ENCODE measurements around the gene HNRNPAB.

Gene HNRNPAB

DNA sequence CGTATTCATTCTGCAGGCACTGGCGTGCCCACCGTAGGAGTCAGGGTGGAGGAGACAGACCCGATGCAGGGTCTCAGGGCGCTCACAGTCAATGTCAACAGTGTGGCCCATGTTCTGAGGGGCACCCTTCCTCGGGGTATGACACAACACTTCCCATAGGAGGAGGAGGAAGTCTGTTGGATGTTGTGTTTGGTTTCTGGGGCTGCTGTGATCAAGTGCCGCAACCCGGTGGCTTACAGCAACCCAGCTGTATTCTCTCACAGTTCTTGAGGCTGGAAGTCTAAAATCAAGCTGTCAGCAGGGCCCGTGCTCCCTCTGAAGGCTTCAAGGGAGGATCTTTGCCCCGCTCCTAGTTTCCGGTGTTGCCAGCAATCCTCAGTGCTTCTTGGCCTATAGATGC is 5.6 kb upstream of the HNRNPAB start:
- Histone ChIP-seq H3K4me1 (ENCODE audit: control insufficient read depth in 1 of 2, insufficient read depth in 2 of 2, low read length in 2 of 2) (no peaks in the 10 kb centered on the region), H3K27me3 (ENCODE audit: low read depth, low read length) (no peaks in the 10 kb centered on the region), H3K9me3 (ENCODE audit: control insufficient read depth in 1 of 2, low read length in 2 of 2) (no peaks in the 10 kb centered on the region), H3K36me3 (ENCODE audit: control insufficient read depth in 1 of 2, insufficient read depth in 2 of 2, low read length in 2 of 2) (no peaks in the 10 kb centered on the region), H3K4me3 (ENCODE audit: low read depth in 1 of 2, low read length in 2 of 2) (no peak overlapping the region), H3K27ac (ENCODE audit: low read length) (no peak overlapping the region)

DNA sequence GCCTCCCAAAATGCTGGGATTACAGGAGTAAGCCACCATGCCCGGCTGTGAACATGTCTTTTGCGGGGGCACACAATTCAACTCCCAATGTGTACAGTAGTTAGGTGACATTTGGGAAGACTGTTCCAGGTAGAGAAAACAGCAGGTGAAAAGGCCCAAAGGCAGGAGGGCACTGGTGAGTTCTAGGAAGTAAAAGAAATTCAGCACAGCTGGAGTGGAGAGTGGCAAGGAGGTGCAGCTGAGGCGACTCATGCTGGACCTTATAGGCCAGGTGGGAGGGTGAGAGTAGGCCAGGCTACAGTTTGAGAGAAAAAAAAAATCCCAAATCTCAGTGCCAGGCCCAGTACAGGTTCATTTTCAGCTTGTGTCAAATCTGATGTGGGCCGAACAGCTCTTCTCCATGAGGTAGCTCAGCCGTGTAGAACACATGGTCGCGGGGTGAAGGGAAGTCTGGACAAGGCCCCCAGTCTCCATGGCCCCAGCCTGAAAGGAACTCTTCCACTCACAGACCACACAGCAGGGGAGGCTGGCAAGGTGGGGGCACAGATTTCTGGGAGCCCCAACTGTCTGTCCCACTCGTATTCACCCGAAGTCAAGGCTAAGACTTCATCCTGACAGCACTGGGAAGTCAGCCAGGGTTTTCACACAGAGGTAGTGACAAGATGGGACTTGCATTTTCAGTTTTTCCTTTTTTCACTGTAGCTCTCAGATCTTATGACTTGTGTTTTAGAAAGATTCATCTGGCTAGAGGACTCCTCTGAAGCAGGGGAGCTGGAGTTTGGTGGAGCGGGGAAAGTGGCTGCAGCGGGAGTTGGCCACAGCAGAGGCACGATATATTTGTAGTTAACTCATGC is 4.5 kb upstream of the HNRNPAB start:
- no peaks in the 10 kb centered on the region for H3K4me1 ChIP-seq (ENCODE audit: control insufficient read depth in 1 of 2, insufficient read depth in 2 of 2, low read length in 2 of 2)
- H3K9me3 ChIP-seq (ENCODE audit: control insufficient read depth in 1 of 2, low read length in 2 of 2) = no peaks in the 10 kb centered on the region
- H3K36me3 ChIP-seq (ENCODE audit: control insufficient read depth in 1 of 2, insufficient read depth in 2 of 2, low read length in 2 of 2) = no peaks in the 10 kb centered on the region
- H3K27ac ChIP-seq (ENCODE audit: low read length) = no peak overlapping the region
- H3K4me3 ChIP-seq (ENCODE audit: low read depth in 1 of 2, low read length in 2 of 2) = no peak overlapping the region
- H3K27me3 ChIP-seq (ENCODE audit: low read depth, low read length) = no peaks in the 10 kb centered on the region

DNA sequence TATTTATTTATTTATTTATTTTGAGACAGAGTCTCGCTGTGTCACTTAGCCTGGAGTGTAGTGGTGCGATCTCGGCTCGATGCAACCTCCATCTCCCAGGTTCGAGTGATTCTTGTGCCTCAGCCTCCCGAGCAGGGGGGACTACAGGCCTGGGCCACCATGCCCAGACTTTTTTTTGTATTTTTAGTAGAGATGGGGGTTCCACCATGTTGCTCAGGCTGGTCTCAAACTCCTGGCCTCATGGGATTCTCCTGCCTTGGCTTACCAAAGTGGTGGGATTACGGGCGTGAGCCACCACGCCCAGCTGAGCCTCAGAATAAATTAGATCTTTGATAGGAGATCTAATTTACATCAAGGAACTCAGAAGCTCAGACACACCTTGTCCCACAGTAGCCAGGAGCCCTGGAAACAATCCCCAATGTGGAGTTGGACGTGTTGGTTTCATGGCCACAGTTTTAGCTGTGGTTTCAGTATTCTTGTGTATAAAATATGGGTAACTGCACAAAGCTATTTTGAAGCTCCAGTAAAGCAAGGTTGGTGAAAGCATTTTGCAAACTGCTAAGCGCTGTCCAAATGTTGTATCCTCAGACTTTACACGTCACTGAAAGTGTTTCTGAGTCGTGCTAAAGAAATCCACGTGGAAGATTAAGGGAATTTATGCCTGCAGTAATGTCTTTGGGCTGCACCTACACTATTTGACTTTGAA is 3.0 kb upstream of the HNRNPAB start:
- peaks cover 0 to 4% of the 10 kb centered on the region in 2 donors for H3K36me3 ChIP-seq (ENCODE audit: control insufficient read depth in 1 of 2, insufficient read depth in 2 of 2, low read length in 2 of 2)
- no peak overlapping the region for H3K27ac ChIP-seq (ENCODE audit: low read length)
- H3K27me3 ChIP-seq (ENCODE audit: low read depth, low read length) = no peaks in the 10 kb centered on the region
- no peaks in the 10 kb centered on the region for H3K9me3 ChIP-seq (ENCODE audit: control insufficient read depth in 1 of 2, low read length in 2 of 2)
- H3K4me1 ChIP-seq (ENCODE audit: control insufficient read depth in 1 of 2, insufficient read depth in 2 of 2, low read length in 2 of 2) = peaks cover 6 to 10% of the 10 kb centered on the region in 2 donors
- no peak overlapping the region for H3K4me3 ChIP-seq (ENCODE audit: low read depth in 1 of 2, low read length in 2 of 2)

DNA sequence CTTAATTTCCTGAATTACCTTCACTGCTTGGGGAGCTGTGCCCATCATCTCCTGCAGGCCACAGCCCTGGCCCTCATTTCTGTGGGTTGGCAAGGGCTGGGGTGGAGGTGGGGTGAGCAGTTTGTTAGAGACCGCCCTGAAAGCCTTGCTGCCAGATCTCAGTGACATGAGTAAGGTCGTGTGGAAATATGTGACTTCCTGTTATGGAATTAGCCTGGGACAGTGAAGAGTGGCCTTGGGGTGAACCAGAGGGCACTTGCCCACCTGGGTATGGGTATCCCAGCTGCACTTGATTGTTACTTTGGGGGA is 2.5 kb upstream of the HNRNPAB start:
- H3K36me3 ChIP-seq (ENCODE audit: control insufficient read depth in 1 of 2, insufficient read depth in 2 of 2, low read length in 2 of 2) = peaks cover 4 to 9% of the 10 kb centered on the region in 2 donors
- H3K4me3 ChIP-seq (ENCODE audit: low read depth in 1 of 2, low read length in 2 of 2) = no peak overlapping the region
- no peaks in the 10 kb centered on the region for H3K27me3 ChIP-seq (ENCODE audit: low read depth, low read length)
- H3K27ac ChIP-seq (ENCODE audit: low read length) = no peak overlapping the region
- H3K9me3 ChIP-seq (ENCODE audit: control insufficient read depth in 1 of 2, low read length in 2 of 2) = no peaks in the 10 kb centered on the region
- peaks cover 11 to 15% of the 10 kb centered on the region in 2 donors for H3K4me1 ChIP-seq (ENCODE audit: control insufficient read depth in 1 of 2, insufficient read depth in 2 of 2, low read length in 2 of 2)

DNA sequence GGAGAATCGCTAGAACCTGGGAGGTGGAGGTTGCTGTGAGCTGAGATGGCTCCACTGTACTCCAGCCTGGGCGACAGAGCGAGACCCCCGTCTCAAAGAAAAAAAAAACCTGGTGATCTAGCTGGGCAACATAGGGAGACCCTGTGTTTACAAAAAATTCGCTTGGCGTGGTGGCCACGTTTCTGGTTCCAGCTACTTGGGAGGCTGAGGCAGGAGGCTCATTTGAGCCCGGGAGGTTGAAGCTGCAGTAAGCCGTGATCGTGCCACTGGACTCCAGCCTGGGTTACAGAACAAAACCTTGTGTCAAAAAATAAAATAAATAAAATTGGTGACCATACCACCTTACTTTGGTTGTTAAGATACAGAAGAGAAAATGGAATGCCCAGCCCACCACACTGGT is 1.8 kb upstream of the HNRNPAB start:
- Histone ChIP-seq H3K9me3 (ENCODE audit: control insufficient read depth in 1 of 2, low read length in 2 of 2) (no peaks in the 10 kb centered on the region), H3K4me3 (ENCODE audit: low read depth in 1 of 2, low read length in 2 of 2) (no peak overlapping the region), H3K36me3 (ENCODE audit: control insufficient read depth in 1 of 2, insufficient read depth in 2 of 2, low read length in 2 of 2) (peaks cover 10 to 16% of the 10 kb centered on the region in 2 donors), H3K27me3 (ENCODE audit: low read depth, low read length) (no peaks in the 10 kb centered on the region), H3K4me1 (ENCODE audit: control insufficient read depth in 1 of 2, insufficient read depth in 2 of 2, low read length in 2 of 2) (peaks cover 15 to 22% of the 10 kb centered on the region in 2 donors), H3K27ac (ENCODE audit: low read length) (no peak overlapping the region)

DNA sequence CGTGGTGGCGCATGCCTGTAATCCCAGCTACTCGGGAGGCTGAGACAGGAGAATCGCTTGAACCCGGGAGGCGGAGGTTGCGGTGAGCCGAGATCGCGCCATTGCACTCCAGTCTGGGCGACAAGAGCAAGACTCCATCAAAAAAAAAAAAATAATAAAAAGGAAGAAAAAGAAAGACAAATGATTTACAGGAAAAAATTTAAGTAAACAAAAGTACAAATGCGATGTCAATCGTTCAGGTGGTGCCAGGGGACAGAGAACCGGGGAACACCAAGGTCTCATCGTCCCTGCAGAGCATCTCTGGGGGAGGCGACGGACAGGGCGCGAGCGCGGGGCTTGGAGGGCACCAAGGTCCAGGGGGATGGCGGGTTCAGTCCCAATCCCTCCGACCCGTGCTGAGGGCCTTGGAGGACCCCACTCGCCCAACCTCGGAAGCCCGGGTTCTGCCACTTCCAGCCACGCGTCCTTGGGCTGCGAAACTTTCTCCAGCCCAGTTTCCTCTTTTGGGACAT is 607 bp upstream of the HNRNPAB start:
- peaks cover 22 to 27% of the 10 kb centered on the region in 2 donors for H3K36me3 ChIP-seq (ENCODE audit: control insufficient read depth in 1 of 2, insufficient read depth in 2 of 2, low read length in 2 of 2)
- no peaks in the 10 kb centered on the region for H3K27me3 ChIP-seq (ENCODE audit: low read depth, low read length)
- H3K9me3 ChIP-seq (ENCODE audit: control insufficient read depth in 1 of 2, low read length in 2 of 2) = no peaks in the 10 kb centered on the region
- no peak overlapping the region for H3K27ac ChIP-seq (ENCODE audit: low read length)
- peak overlapping the region; percentile 79 to 96 for H3K4me3 ChIP-seq (ENCODE audit: low read depth in 1 of 2, low read length in 2 of 2)
- H3K4me1 ChIP-seq (ENCODE audit: control insufficient read depth in 1 of 2, insufficient read depth in 2 of 2, low read length in 2 of 2) = peaks cover 22% of the 10 kb centered on the region in 2 donors

DNA sequence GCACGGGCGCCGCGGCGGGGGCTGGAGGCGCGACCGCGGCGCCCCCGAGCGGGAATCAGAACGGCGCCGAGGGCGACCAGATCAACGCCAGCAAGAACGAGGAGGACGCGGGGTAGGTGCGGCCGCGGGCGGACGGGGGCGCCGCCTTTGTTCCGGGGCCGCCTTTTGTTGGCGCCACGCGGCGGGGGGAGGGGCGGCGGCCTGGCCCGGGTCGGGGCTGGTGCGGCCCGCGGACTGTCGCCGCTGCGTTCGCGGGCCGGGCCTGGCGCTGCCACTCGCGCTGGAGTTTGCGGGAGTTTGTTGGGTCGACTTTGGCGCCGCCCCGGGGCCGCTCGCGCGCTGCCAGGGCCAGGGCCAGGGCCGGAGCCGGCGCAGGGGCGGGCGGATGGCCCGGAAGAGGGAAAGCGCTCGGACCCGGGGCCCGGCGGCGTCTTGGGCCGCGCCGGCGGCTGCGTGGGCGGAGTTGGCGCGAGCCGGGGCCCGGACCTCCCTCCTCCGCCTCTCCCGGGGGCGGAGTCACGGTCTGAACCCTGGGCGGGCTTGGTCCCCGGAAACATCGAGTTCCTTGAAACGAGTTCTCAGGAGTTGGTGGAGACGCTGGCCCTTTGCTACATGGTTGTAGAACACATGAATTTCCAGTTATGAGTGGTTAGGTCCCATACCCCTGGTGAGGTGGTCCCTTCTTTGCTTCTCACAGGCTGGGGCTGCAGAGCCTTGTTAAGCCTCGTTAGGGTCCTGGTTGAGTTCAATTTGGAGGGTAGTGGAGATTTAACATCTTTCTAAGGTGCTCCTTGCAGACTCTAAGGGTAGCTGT is 809 bp downstream of the HNRNPAB start:
- peaks cover 22 to 25% of the 10 kb centered on the region in 2 donors for H3K4me1 ChIP-seq (ENCODE audit: control insufficient read depth in 1 of 2, insufficient read depth in 2 of 2, low read length in 2 of 2)
- peak overlapping the region; percentile 81 for H3K27ac ChIP-seq (ENCODE audit: low read length)
- H3K27me3 ChIP-seq (ENCODE audit: low read depth, low read length) = no peaks in the 10 kb centered on the region
- no peaks in the 10 kb centered on the region for H3K9me3 ChIP-seq (ENCODE audit: control insufficient read depth in 1 of 2, low read length in 2 of 2)
- H3K36me3 ChIP-seq (ENCODE audit: control insufficient read depth in 1 of 2, insufficient read depth in 2 of 2, low read length in 2 of 2) = peaks cover 36 to 42% of the 10 kb centered on the region in 2 donors
- H3K4me3 ChIP-seq (ENCODE audit: low read depth in 1 of 2, low read length in 2 of 2) = peak overlapping the region; percentile 96 to 97

DNA sequence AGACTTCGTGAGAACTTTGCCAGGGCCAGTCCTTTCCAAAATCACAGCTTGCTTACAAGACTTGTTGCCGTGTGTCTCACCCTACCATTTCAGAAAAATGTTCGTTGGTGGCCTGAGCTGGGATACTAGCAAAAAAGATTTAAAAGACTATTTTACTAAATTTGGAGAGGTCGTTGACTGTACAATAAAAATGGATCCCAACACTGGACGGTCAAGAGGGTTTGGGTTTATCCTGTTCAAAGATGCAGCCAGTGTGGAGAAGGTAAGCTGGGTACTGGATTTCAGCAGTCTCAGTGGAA is 1.4 kb downstream of the HNRNPAB start:
- H3K9me3 ChIP-seq (ENCODE audit: control insufficient read depth in 1 of 2, low read length in 2 of 2) = no peaks in the 10 kb centered on the region
- H3K27me3 ChIP-seq (ENCODE audit: low read depth, low read length) = no peaks in the 10 kb centered on the region
- H3K27ac ChIP-seq (ENCODE audit: low read length) = peak overlapping the region; percentile 81
- H3K36me3 ChIP-seq (ENCODE audit: control insufficient read depth in 1 of 2, insufficient read depth in 2 of 2, low read length in 2 of 2) = peaks cover 41 to 47% of the 10 kb centered on the region in 2 donors
- peak overlapping the region; percentile 96 to 97 for H3K4me3 ChIP-seq (ENCODE audit: low read depth in 1 of 2, low read length in 2 of 2)
- peaks cover 22 to 25% of the 10 kb centered on the region in 2 donors for H3K4me1 ChIP-seq (ENCODE audit: control insufficient read depth in 1 of 2, insufficient read depth in 2 of 2, low read length in 2 of 2)

DNA sequence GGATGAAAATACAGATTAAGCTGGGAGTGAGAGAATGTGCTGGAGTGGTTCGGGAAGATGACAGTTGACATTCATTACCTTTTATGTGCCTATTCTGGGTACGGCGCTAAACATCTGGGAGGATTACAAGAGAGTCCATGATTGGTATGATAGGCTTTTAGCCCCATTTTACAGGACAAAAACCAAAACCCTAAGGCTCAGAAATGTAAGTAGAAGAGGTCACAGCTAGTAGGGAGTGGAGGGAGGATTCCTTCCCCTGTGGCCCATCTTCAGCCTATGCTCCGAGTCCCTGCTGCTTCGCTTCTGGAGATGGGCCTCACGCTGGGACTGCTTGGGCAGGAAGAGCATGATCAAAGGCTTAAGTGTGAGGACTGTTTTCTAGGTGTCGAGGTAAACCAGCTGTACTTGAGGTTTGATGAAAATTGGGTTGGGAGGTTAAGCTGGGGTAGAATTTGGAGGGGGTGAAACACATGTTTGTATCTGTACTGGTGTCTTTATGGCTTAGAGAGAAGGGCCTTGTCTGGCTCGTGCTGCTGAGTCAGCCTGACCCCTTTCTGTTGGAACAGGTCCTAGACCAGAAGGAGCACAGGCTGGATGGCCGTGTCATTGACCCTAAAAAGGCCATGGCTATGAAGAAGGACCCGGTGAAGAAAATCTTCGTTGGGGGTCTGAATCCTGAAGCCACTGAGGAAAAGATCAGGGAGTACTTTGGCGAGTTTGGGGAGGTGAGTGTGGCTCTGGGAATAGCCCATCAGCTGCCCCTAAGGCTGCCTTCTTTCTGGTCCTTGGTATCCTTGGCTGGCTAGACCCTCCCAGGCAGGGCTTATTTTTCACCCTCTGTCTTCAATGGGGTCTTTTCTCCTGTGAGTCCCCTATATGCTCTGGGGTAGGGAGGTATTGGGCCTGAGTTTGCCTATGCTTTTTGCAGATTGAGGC is 2.1 kb downstream of the HNRNPAB start:
- H3K4me3 ChIP-seq (ENCODE audit: low read depth in 1 of 2, low read length in 2 of 2) = peak overlapping the region; percentile 96 to 97

DNA sequence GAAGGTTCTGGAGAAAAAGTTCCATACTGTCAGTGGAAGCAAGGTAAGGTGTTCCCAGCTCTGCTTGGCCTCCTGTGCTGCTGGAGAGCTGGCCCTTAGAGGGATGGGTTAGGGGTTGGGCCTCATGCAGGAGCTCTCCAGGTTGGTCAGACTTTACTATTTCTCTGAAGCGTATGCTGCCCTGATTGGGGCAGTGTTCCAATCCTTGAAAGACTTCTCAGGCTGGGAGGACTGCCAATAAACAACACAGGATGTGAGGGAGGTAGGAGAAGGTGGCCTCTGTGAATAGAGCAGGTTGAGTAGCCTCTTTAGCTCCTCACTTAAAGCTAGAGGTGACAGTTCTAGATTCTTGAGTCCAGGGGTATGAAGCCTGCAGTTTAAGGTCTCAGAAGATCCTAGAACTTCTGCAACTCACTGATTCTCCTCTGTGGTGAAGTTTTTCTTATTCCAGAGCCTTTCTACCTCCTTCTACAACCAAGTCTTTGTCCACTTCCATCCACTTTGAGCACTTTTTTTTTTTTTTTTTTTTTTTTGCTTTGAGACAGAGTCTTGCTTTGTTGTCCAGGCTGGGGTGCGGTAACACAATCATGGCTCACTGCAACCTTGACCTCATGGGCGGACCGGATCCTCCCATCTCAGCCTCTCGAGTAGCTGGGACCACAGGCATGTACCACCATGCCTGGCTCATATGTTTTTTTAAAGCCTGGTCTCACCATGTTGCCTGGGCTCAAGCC is 3.0 kb downstream of the HNRNPAB start:
- Histone ChIP-seq H3K4me3 (ENCODE audit: low read depth in 1 of 2, low read length in 2 of 2) (peak overlapping the region; percentile 96 to 97), H3K9me3 (ENCODE audit: control insufficient read depth in 1 of 2, low read length in 2 of 2) (no peaks in the 10 kb centered on the region), H3K36me3 (ENCODE audit: control insufficient read depth in 1 of 2, insufficient read depth in 2 of 2, low read length in 2 of 2) (peaks cover 58 to 61% of the 10 kb centered on the region in 2 donors), H3K27ac (ENCODE audit: low read length) (peak overlapping the region; percentile 81), H3K27me3 (ENCODE audit: low read depth, low read length) (no peaks in the 10 kb centered on the region), H3K4me1 (ENCODE audit: control insufficient read depth in 1 of 2, insufficient read depth in 2 of 2, low read length in 2 of 2) (peaks cover 22 to 25% of the 10 kb centered on the region in 2 donors)

More for the DNA sequence above, 2.1 kb downstream of the HNRNPAB start:
- Histone ChIP-seq H3K4me1 (ENCODE audit: control insufficient read depth in 1 of 2, insufficient read depth in 2 of 2, low read length in 2 of 2) (peaks cover 22 to 25% of the 10 kb centered on the region in 2 donors), H3K9me3 (ENCODE audit: control insufficient read depth in 1 of 2, low read length in 2 of 2) (no peaks in the 10 kb centered on the region), H3K36me3 (ENCODE audit: control insufficient read depth in 1 of 2, insufficient read depth in 2 of 2, low read length in 2 of 2) (peaks cover 49 to 52% of the 10 kb centered on the region in 2 donors), H3K27me3 (ENCODE audit: low read depth, low read length) (no peaks in the 10 kb centered on the region), H3K27ac (ENCODE audit: low read length) (peak overlapping the region; percentile 81)

Measured in muscle layer of duodenum (tissue), 2 donors.